ENCODE measurements around the gene LPIN2.
"Not testable (repeated sequence)": the region's sequence is repeated elsewhere in the genome, so short reads cannot be mapped to it uniquely, and the experiment has no call there.

The LPIN2 gene

GRCh38 chr18:3054780-3055179 is 41.8 kb upstream of the LPIN2 start:
- H3K9me3 ChIP-seq (ENCODE audit: severe bottlenecking) = peaks cover 2% of the 10 kb centered on the region
- no peak for DNase-seq
- H3K4me3 ChIP-seq (ENCODE audit: low read depth, low read length) = no peak overlapping the region
- no peak overlapping the region for H3K27ac ChIP-seq
- TF ChIP-seq CTCF (IDR thresholded peaks at IDR 0.05; ENCODE audit: low read depth, low read length) = no peak
- H3K36me3 ChIP-seq = no peaks in the 10 kb centered on the region
- H3K27me3 ChIP-seq (ENCODE audit: insufficient read depth, low read depth, severe bottlenecking) = no peaks in the 10 kb centered on the region

- no peak for TF ChIP-seq CTCF (IDR thresholded peaks at IDR 0.05; ENCODE audit: low read depth, low read length)
- Histone ChIP-seq H3K36me3 (no peaks in the 10 kb centered on the region), H3K4me3 (ENCODE audit: low read depth, low read length) (no peak overlapping the region), H3K9me3 (ENCODE audit: severe bottlenecking) (peaks cover 2% of the 10 kb centered on the region), H3K27ac (no peak overlapping the region), H3K27me3 (ENCODE audit: insufficient read depth, low read depth, severe bottlenecking) (no peaks in the 10 kb centered on the region)
- DNase-seq = no peak
Observed at GRCh38 chr18:3054214-3054613, 41.3 kb upstream of the LPIN2 start.

- peaks cover 2% of the 10 kb centered on the region for H3K9me3 ChIP-seq (ENCODE audit: severe bottlenecking)
- H3K36me3 ChIP-seq = no peaks in the 10 kb centered on the region
- TF ChIP-seq CTCF (IDR thresholded peaks at IDR 0.05; ENCODE audit: low read depth, low read length) = no peak
- H3K27ac ChIP-seq = no peak overlapping the region
- H3K27me3 ChIP-seq (ENCODE audit: insufficient read depth, low read depth, severe bottlenecking) = no peaks in the 10 kb centered on the region
- no peak for DNase-seq
- H3K4me3 ChIP-seq (ENCODE audit: low read depth, low read length) = no peak overlapping the region
Observed at GRCh38 chr18:3053081-3053480, 40.1 kb upstream of the LPIN2 start.

GRCh38 chr18:3052411-3052758 is 39.4 kb upstream of the LPIN2 start:
- Histone ChIP-seq H3K36me3 (no peaks in the 10 kb centered on the region), H3K9me3 (ENCODE audit: severe bottlenecking) (peaks cover 2% of the 10 kb centered on the region), H3K4me3 (ENCODE audit: low read depth, low read length) (no peak overlapping the region), H3K27me3 (ENCODE audit: insufficient read depth, low read depth, severe bottlenecking) (no peaks in the 10 kb centered on the region), H3K27ac (no peak overlapping the region)
- DNase-seq = no peak
- no peak for TF ChIP-seq CTCF (IDR thresholded peaks at IDR 0.05; ENCODE audit: low read depth, low read length)

GRCh38 chr18:3051718-3052410 is 38.9 kb upstream of the LPIN2 start:
- H3K27ac ChIP-seq = no peak overlapping the region
- H3K27me3 ChIP-seq (ENCODE audit: insufficient read depth, low read depth, severe bottlenecking) = no peaks in the 10 kb centered on the region
- peak; percentile 31 for DNase-seq
- H3K36me3 ChIP-seq = no peaks in the 10 kb centered on the region
- peaks cover 2% of the 10 kb centered on the region for H3K9me3 ChIP-seq (ENCODE audit: severe bottlenecking)
- no peak for TF ChIP-seq CTCF (IDR thresholded peaks at IDR 0.05; ENCODE audit: low read depth, low read length)
- no peak overlapping the region for H3K4me3 ChIP-seq (ENCODE audit: low read depth, low read length)

- DNase-seq; H3K9me3 ChIP-seq (ENCODE audit: severe bottlenecking); H3K36me3 ChIP-seq; H3K27me3 ChIP-seq (ENCODE audit: insufficient read depth, low read depth, severe bottlenecking); H3K4me3 ChIP-seq (ENCODE audit: low read depth, low read length): not testable (repeated sequence)
- H3K27ac ChIP-seq = peak overlapping the region; percentile 70
Observed at GRCh38 chr18:3049897-3050454, 37.0 kb upstream of the LPIN2 start.
